K562 (cell line): Measurements from ENCODE around the gene DMD.

Experiments
- BRCA1 ChIP-seq, 2 experiments: fragments of 450-650 bp in 1 of 2; sonication (generic) in 1 of 2; formaldehyde crosslinking in 1 of 2; IDR thresholded peaks; 2 replicates each; pipeline versions ENCODE4 v1.5.0 to v1.6.1; 2017 to 2020; ENCODE audit warnings: mild to moderate bottlenecking in 1 of 2, missing genetic modification reagents in 1 of 2
- CTCF ChIP-seq, 3 experiments: IDR thresholded peaks in 2 of 3; conservative IDR thresholded peaks in 1 of 3; 2 replicates each; pipeline ENCODE4 v1.5.1; 2011 to 2012; ENCODE audit warnings: low read length in 3 of 3, mild to moderate bottlenecking in 3 of 3, control low read depth in 2 of 3, improper control_type of control experiment in 1 of 3, inconsistent platforms in 1 of 3, low read depth in 1 of 3, mixed read lengths in 1 of 3, moderate library complexity in 1 of 3; ENCODE audit not compliant: insufficient read depth in 2 of 3
- GTF2E2 ChIP-seq: fragments of 200-800 bp; sonication (Bioruptor generic); IDR thresholded peaks from 2 replicates; pipeline ENCODE4 v1.6.1; 2016; ENCODE audit warnings: missing genetic modification characterization, missing compliant biosample characterization
- MAFF ChIP-seq: IDR thresholded peaks from 2 replicates; pipeline ENCODE4 v1.6.1; 2012; ENCODE audit warnings: low read length, improper control_type of control experiment
- MAX ChIP-seq: sonication (generic); formaldehyde crosslinking; IDR thresholded peaks from 2 replicates; pipeline ENCODE4 v1.9.0; 2022; ENCODE audit warnings: mild to moderate bottlenecking, missing genetic modification reagents
- MBD1 ChIP-seq: fragments of 250-450 bp; sonication (Bioruptor Pico); IDR thresholded peaks from 2 replicates; pipeline ENCODE4 v1.8.0; 2022; ENCODE audit warnings: inconsistent platforms
- POLR2A ChIP-seq: fragments of 450-650 bp; conservative IDR thresholded peaks from 2 replicates; pipeline ENCODE4 v1.6.1; 2016
- SIN3A ChIP-seq, 2 experiments: fragments of 150-350 bp in 1 of 2; IDR thresholded peaks; 2 replicates each; pipeline ENCODE4 v1.6.1; 2011 to 2016; ENCODE audit warnings: borderline replicate concordance in 2 of 2, low read depth in 2 of 2, low read length in 2 of 2, mild to moderate bottlenecking in 2 of 2, moderate library complexity in 2 of 2; ENCODE audit not compliant: control insufficient read depth in 1 of 2
- SMARCC2 ChIP-seq: fragments of 450-650 bp; IDR thresholded peaks from 2 replicates; pipeline ENCODE4 v1.6.1; 2017; ENCODE audit warnings: antibody characterized with exemption, moderate library complexity, mild to moderate bottlenecking, low read depth
- ZBTB12 ChIP-seq: fragments of 250-450 bp; sonication (Bioruptor Pico); IDR thresholded peaks from 2 replicates; pipeline ENCODE4 v1.4.0; 2020
- ZFPM2 ChIP-seq: fragments of 250-450 bp; sonication (Bioruptor Pico); IDR thresholded peaks from 2 replicates; pipeline ENCODE4 v1.5.1; 2022; ENCODE audit warnings: mild to moderate bottlenecking
- ZNF408 ChIP-seq: fragments of 250-450 bp; sonication (Bioruptor Pico); IDR thresholded peaks from 2 replicates; pipeline ENCODE4 v1.4.0; 2020; ENCODE audit warnings: low read depth, mild to moderate bottlenecking, moderate library complexity
- ZNF79 ChIP-seq: fragments of 250-450 bp; sonication (Bioruptor Pico); IDR thresholded peaks from 2 replicates; pipeline ENCODE4 v1.4.0; 2020; ENCODE audit warnings: low read depth, mild to moderate bottlenecking, moderate library complexity

- TF ChIP-seq SIN3A (IDR thresholded peaks at IDR 0.05; ENCODE audit: borderline replicate concordance in 2 of 2, control insufficient read depth in 1 of 2, low read depth in 2 of 2, low read length in 2 of 2) (no peak), ZFPM2 (no peak), ZBTB12 (CRISPR knock-in tag) (no peak), CTCF (IDR thresholded peaks at IDR 0.05 in 2 of 3, conservative IDR thresholded peaks at IDR 0.05 in 1 of 3; ENCODE audit: insufficient read depth in 2 of 3, low read depth in 1 of 3, low read length in 3 of 3) (no peak), SMARCC2 (no peak), ZNF408 (no peak), BRCA1 (IDR thresholded peaks at IDR 0.05) (no peak), BRCA1 (CRISPR knock-in tag; IDR thresholded peaks at IDR 0.05) (no peak), MAX (CRISPR knock-in tag) (no peak), GTF2E2 (tag) (no peak), POLR2A (no peak), MBD1 (no peak), ZNF79 (CRISPR knock-in tag) (no peak), MAFF (no peak)
Measured at GRCh38 chrX:31847773-31848172, 1363.6 kb downstream of the DMD start.
